GM12878 (cell line): ENCODE results near the gene GH1. TPM values are rescaled to one million over a fixed set of nuclear protein-coding genes. Genes with fewer than 3 reads are reported as not detected.

Source experiments
- ATAC-seq: fragments of 200-7000 bp; cut with Tn5 transposase; 3 replicates; pipeline ENCODE4 v1.9.1; 2020; ENCODE audit warnings: mild to moderate bottlenecking, moderate library complexity
- BruUV-seq: library from RNA; stranded (reverse); fragments of 400-500 nt; replicated peaks from 2 replicates; lab custom pipeline; 2021; lab: Mats Ljungman, UMichigan
- CTCF ChIA-PET: fragments of 300-600 bp; sonication (Branson Sonifier 250); formaldehyde crosslinking; extraction: SDS; loops from one replicate; lab custom pipeline; 2021; ENCODE audit warnings: inconsistent platforms; lab: Yijun Ruan, JAX
- POLR2A ChIA-PET: fragments of 350-600 bp; formaldehyde crosslinking; extraction: SDS; loops from one replicate; lab custom pipeline; 2021; ENCODE audit warnings: inconsistent platforms; lab: Charles Lee
- RAD21 ChIA-PET: fragments of 300-600 bp; sonication (Branson Sonifier 250); formaldehyde crosslinking; loops from one replicate; lab custom pipeline; 2023; ENCODE audit warnings: antibody characterized with exemption; ENCODE audit not compliant: unreplicated experiment; lab: Charles Lee
- SMC1A ChIA-PET: fragments of 300-600 bp; sonication (Branson Sonifier 250); formaldehyde crosslinking; loops from one replicate; lab custom pipeline; 2023; ENCODE audit not compliant: unreplicated experiment, uncharacterized antibody; lab: Charles Lee
- DNase-seq: peaks from one replicate; pipeline ENCODE4 v3.0.0-alpha.2; 2011; ENCODE audit warnings: low read depth, low spot score
- FAIRE-seq: peaks from 3 replicates; lab custom pipeline; 2011; peaks lifted over from hg19 to GRCh38; lab: Jason Lieb, UNC
- H2AFZ ChIP-seq: 2 replicates; pipeline ENCODE4 v1.6.0; 2011; ENCODE audit warnings: low read depth, low read length, control low read depth; ENCODE audit not compliant: control insufficient read depth
- H3K27ac ChIP-seq: 2 replicates; pipeline ENCODE4 v1.5.1; 2011; ENCODE audit warnings: control low read depth; ENCODE audit not compliant: control insufficient read depth, insufficient read depth
- H3K27me3 ChIP-seq, 2 experiments: replicated peaks in 1 of 2; 2 replicates each; pipeline versions ENCODE4 v1.6.0 to v1.6.1; 2011; ENCODE audit warnings: low read length in 1 of 2; ENCODE audit not compliant: control insufficient read depth in 2 of 2, insufficient read depth in 2 of 2
- H3K36me3 ChIP-seq, 2 experiments: 2 replicates each; pipeline ENCODE4 v1.5.1; 2011; ENCODE audit warnings: low read length in 1 of 2; ENCODE audit not compliant: control insufficient read depth in 2 of 2, insufficient read depth in 2 of 2
- H3K4me1 ChIP-seq: 2 replicates; pipeline ENCODE4 v1.6.1; 2011; ENCODE audit warnings: mild to moderate bottlenecking, low read length, moderate library complexity, mixed read lengths; ENCODE audit not compliant: control insufficient read depth, insufficient read depth
- H3K4me2 ChIP-seq: 2 replicates; pipeline ENCODE4 v1.6.0; 2011; ENCODE audit warnings: control low read depth; ENCODE audit not compliant: control insufficient read depth, insufficient read depth
- H3K4me3 ChIP-seq: fragments of 200-600 bp; sonication (generic); 2 replicates; pipeline ENCODE4 v1.5.1; 2016
- H3K79me2 ChIP-seq: 2 replicates; pipeline ENCODE4 v1.6.0; 2011; ENCODE audit warnings: low read length; ENCODE audit not compliant: control insufficient read depth, insufficient read depth
- H3K9ac ChIP-seq: 2 replicates; pipeline ENCODE4 v1.8.0; 2011; ENCODE audit warnings: low read length, control low read depth, mixed read lengths; ENCODE audit not compliant: control insufficient read depth, insufficient read depth
- H3K9me3 ChIP-seq: replicated peaks from 3 replicates; pipeline ENCODE4 v1.5.1; 2011; ENCODE audit warnings: mild to moderate bottlenecking, low read length; ENCODE audit not compliant: control insufficient read depth, insufficient read depth
- H4K20me1 ChIP-seq: 2 replicates; pipeline ENCODE4 v1.6.0; 2011; ENCODE audit not compliant: control insufficient read depth, insufficient read depth
- BHLHE40 ChIP-seq, 2 experiments: fragments of 450-650 bp in 1 of 2; IDR thresholded peaks; 2 replicates each; pipeline ENCODE4 v1.6.1; 2011 to 2017; ENCODE audit warnings: low read depth in 2 of 2, borderline replicate concordance in 1 of 2, improper control_type of control experiment in 1 of 2, low read length in 1 of 2, mild to moderate bottlenecking in 1 of 2
- CBX5 ChIP-seq: sonication (generic); IDR thresholded peaks from 2 replicates; pipeline ENCODE4 v1.6.1; 2016; ENCODE audit warnings: low read depth, moderate library complexity, mild to moderate bottlenecking, inconsistent platforms
- DPF2 ChIP-seq: fragments of 450-650 bp; IDR thresholded peaks from 2 replicates; pipeline ENCODE4 v1.6.1; 2017; ENCODE audit warnings: mild to moderate bottlenecking
- GABPA ChIP-seq: IDR thresholded peaks from 2 replicates; pipeline ENCODE4 v1.6.1; 2014; ENCODE audit warnings: antibody characterized with exemption, low read depth, mild to moderate bottlenecking, inconsistent platforms
- GATAD2B ChIP-seq: fragments of 450-650 bp; conservative IDR thresholded peaks from 2 replicates; pipeline ENCODE4 v1.6.1; 2017; ENCODE audit warnings: low read depth, mild to moderate bottlenecking, moderate library complexity
- IKZF2 ChIP-seq, 2 experiments: fragments of 450-650 bp; IDR thresholded peaks; 2 replicates each; pipeline ENCODE4 v1.6.1; 2017; ENCODE audit warnings: mild to moderate bottlenecking in 2 of 2, moderate library complexity in 2 of 2
- MEF2B ChIP-seq: fragments of 450-650 bp; IDR thresholded peaks from 2 replicates; pipeline ENCODE4 v1.6.1; 2018; ENCODE audit warnings: mild to moderate bottlenecking, moderate library complexity; ENCODE audit not compliant: partially characterized antibody, poor library complexity, severe bottlenecking
- MTA2 ChIP-seq: fragments of 450-650 bp; IDR thresholded peaks from 2 replicates; pipeline ENCODE4 v1.6.1; 2016; ENCODE audit warnings: low read depth, mild to moderate bottlenecking, moderate library complexity
- RELB ChIP-seq: fragments of 450-650 bp; IDR thresholded peaks from 2 replicates; pipeline ENCODE4 v1.6.1; 2017; ENCODE audit warnings: low read depth, mild to moderate bottlenecking, moderate library complexity
- RUNX3 ChIP-seq: IDR thresholded peaks from 2 replicates; pipeline ENCODE4 v1.6.1; 2012; ENCODE audit warnings: low read length, inconsistent platforms
- SPI1 ChIP-seq: IDR thresholded peaks from 2 replicates; pipeline ENCODE4 v1.6.1; 2011; ENCODE audit warnings: low read depth, mild to moderate bottlenecking, low read length, moderate library complexity, borderline replicate concordance; ENCODE audit not compliant: insufficient read depth
- WGBS: methylation state at CpG from one replicate; pipeline ENCODE4 v1.1.6; 2016; ENCODE audit warnings: low lambda C conversion rate; ENCODE audit not compliant: insufficient replicate concordance, insufficient coverage; ENCODE audit errors: missing lambda C conversion rate; 5-methylcytosine and 5-hydroxymethylcytosine counted together
- in situ Hi-C: fragments of 300-500 bp; cut with MboI; formaldehyde crosslinking; loops from 9 replicates; pipeline ENCODE4 v1.14.3; 2018; ENCODE audit warnings: mixed read lengths
- intact Hi-C: fragments of 100-400 bp; cut with micrococcal nuclease; formaldehyde crosslinking; loops from one replicate; pipeline ENCODE4 v1.14.2; 2022; ENCODE audit not compliant: unreplicated experiment
- polyA plus RNA-seq, 11 experiments: library from polyadenylated mRNA; depleted of rRNA in 4 of 11; unstranded in 6 of 11; stranded (reverse) in 5 of 11; fragments of >200 nt; fragmentation: Nextera tagmentation in 4 of 11; fragmentation: Illumina TruSeq in 1 of 11; extraction: Ambion mirVana in 4 of 11; extraction: Trizol in 1 of 11; gene quantifications; 1 replicate in 1 of 11; 2 replicates in 10 of 11; pipeline versions ENCODE4 v1.2.1 to v1.2.3, GENCODE V29; 2011 to 2016; ENCODE audit warnings: inconsistent platforms in 2 of 11, missing spikeins in 2 of 11, low read depth in 1 of 11
- total RNA-seq, 4 experiments: library from RNA; depleted of rRNA in 3 of 4; stranded (reverse); fragments of >200 nt in 3 of 4; fragmentation: Illumina TruSeq in 1 of 4; extraction: Trizol in 1 of 4; gene quantifications; 2 replicates each; pipeline versions ENCODE4 v1.2.1 to v1.2.3, GENCODE V29; 2013 to 2021
- TF ChIP-seq, protein P1 (sequence below): fragments of 450-650 bp; formaldehyde crosslinking; IDR thresholded peaks from 2 replicates; pipeline ENCODE4 v1.4.0; 2020; ENCODE audit warnings: mild to moderate bottlenecking, moderate library complexity
- TF ChIP-seq, protein P2 (sequence below): fragments of 450-650 bp; IDR thresholded peaks from 2 replicates; pipeline ENCODE4 v1.6.1; 2017; ENCODE audit warnings: mild to moderate bottlenecking, moderate library complexity

GH1 gene
- total and polyA plus RNA-seq, 10 of the 15 experiments (the other 5 are each of a cell fraction or from before 2014, with no cell fraction given) = 0.13 to 0.42 TPM; not detected in 8

GRCh38 chr17:63925615-63926014 is 7.0 kb upstream of the GH1 start:
- no peak for DNase-seq
- SMC1A ChIA-PET = interaction anchor here (1.1 to 14.0 kb wide), 4 partner anchors 6 to 95 kb away, joined by 4 to 248 read pairs (median 58); partner anchors contain the start of genes CD79B and ICAM2
- peaks cover 7 to 11% of the 10 kb centered on the region in 2 experiments; a peak in 2 of 4 replicates for H3K36me3 ChIP-seq
- no peaks in the 10 kb centered on the region for H3K27me3 ChIP-seq
- CTCF ChIA-PET = interaction anchor here (0.8 to 17.4 kb wide), 9 partner anchors 14 to 208 kb away, joined by 3 to 481 read pairs (median 3); partner anchors contain the start of gene ICAM2
- no peaks in the 10 kb centered on the region for H3K9me3 ChIP-seq
- FAIRE-seq = no peak
- no peaks in the 10 kb centered on the region for H4K20me1 ChIP-seq
- no peak overlapping the region for H2AFZ ChIP-seq
- peaks cover 47% of the 10 kb centered on the region for H3K4me1 ChIP-seq
- no peak overlapping the region for H3K4me3 ChIP-seq
- RAD21 ChIA-PET = interaction anchor here (0.9 to 3.0 kb wide), 5 partner anchors 21 to 208 kb away, joined by 3 to 29 read pairs (median 4); partner anchors contain the start of gene ICAM2
- POLR2A ChIA-PET = interaction anchor here (0.7 to 3.2 kb wide), 3 partner anchors 21 to 375 kb away, joined by 3 to 25 read pairs (median 4); partner anchors contain the start of gene ICAM2
- in situ Hi-C loops (no loop called here), intact Hi-C loops (no loop called here)
- no TSS peak for BruUV-seq
- H3K4me2 ChIP-seq = no peak overlapping the region
- H3K9ac ChIP-seq = no peak overlapping the region
- peaks cover 15% of the 10 kb centered on the region for H3K79me2 ChIP-seq
- H3K27ac ChIP-seq = no peak overlapping the region
- peak; percentile 29 for ATAC-seq
- 27% methylated on average over 5 of the region's 5 CpGs for WGBS
- peak; percentile 91 for TF ChIP-seq MEF2B
- peak; percentile 45 for TF ChIP-seq MTA2
- TF ChIP-seq, protein P1, sequence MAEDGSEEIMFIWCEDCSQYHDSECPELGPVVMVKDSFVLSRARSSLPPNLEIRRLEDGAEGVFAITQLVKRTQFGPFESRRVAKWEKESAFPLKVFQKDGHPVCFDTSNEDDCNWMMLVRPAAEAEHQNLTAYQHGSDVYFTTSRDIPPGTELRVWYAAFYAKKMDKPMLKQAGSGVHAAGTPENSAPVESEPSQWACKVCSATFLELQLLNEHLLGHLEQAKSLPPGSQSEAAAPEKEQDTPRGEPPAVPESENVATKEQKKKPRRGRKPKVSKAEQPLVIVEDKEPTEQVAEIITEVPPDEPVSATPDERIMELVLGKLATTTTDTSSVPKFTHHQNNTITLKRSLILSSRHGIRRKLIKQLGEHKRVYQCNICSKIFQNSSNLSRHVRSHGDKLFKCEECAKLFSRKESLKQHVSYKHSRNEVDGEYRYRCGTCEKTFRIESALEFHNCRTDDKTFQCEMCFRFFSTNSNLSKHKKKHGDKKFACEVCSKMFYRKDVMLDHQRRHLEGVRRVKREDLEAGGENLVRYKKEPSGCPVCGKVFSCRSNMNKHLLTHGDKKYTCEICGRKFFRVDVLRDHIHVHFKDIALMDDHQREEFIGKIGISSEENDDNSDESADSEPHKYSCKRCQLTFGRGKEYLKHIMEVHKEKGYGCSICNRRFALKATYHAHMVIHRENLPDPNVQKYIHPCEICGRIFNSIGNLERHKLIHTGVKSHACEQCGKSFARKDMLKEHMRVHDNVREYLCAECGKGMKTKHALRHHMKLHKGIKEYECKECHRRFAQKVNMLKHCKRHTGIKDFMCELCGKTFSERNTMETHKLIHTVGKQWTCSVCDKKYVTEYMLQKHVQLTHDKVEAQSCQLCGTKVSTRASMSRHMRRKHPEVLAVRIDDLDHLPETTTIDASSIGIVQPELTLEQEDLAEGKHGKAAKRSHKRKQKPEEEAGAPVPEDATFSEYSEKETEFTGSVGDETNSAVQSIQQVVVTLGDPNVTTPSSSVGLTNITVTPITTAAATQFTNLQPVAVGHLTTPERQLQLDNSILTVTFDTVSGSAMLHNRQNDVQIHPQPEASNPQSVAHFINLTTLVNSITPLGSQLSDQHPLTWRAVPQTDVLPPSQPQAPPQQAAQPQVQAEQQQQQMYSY (CRISPR knock-in tag) = no peak
- peak; percentile 55; the same call in 1 of the 2 replicates for TF ChIP-seq SPI1
- no peak for TF ChIP-seq CBX5
- TF ChIP-seq IKZF2 (IDR thresholded peaks at IDR 0.05) = peak in 1 of 2 experiments; percentile 26; a peak in 1 of 4 replicates
- TF ChIP-seq, protein P2, sequence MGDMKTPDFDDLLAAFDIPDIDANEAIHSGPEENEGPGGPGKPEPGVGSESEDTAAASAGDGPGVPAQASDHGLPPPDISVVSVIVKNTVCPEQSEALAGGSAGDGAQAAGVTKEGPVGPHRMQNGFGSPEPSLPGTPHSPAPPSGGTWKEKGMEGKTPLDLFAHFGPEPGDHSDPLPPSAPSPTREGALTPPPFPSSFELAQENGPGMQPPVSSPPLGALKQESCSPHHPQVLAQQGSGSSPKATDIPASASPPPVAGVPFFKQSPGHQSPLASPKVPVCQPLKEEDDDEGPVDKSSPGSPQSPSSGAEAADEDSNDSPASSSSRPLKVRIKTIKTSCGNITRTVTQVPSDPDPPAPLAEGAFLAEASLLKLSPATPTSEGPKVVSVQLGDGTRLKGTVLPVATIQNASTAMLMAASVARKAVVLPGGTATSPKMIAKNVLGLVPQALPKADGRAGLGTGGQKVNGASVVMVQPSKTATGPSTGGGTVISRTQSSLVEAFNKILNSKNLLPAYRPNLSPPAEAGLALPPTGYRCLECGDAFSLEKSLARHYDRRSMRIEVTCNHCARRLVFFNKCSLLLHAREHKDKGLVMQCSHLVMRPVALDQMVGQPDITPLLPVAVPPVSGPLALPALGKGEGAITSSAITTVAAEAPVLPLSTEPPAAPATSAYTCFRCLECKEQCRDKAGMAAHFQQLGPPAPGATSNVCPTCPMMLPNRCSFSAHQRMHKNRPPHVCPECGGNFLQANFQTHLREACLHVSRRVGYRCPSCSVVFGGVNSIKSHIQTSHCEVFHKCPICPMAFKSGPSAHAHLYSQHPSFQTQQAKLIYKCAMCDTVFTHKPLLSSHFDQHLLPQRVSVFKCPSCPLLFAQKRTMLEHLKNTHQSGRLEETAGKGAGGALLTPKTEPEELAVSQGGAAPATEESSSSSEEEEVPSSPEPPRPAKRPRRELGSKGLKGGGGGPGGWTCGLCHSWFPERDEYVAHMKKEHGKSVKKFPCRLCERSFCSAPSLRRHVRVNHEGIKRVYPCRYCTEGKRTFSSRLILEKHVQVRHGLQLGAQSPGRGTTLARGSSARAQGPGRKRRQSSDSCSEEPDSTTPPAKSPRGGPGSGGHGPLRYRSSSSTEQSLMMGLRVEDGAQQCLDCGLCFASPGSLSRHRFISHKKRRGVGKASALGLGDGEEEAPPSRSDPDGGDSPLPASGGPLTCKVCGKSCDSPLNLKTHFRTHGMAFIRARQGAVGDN = peak; percentile 66; the same call in 1 of the 2 replicates
- TF ChIP-seq RELB = peak; percentile 23; the same call in 1 of the 2 replicates
- peak; percentile 24; the same call in 1 of the 2 replicates for TF ChIP-seq RUNX3
- no peak for TF ChIP-seq GABPA
- TF ChIP-seq DPF2 = 0 out of 2 replicates have a peak, but pooled peaks have one; percentile 34
- TF ChIP-seq GATAD2B = 0 out of 2 replicates have a peak, but pooled peaks have one; percentile 40
- TF ChIP-seq BHLHE40 (IDR thresholded peaks at IDR 0.05; ENCODE audit: borderline replicate concordance in 1 of 2, low read depth in 2 of 2, low read length in 1 of 2) = peak in 1 of 2 experiments; percentile 49; a peak in 1 of 4 replicates
